Sigmoid colon (tissue), 4 donors: ENCODE results near the gene TMTC2.

Source experiments
- CTCF ChIP-seq, 4 experiments: fragments of 450-650 bp in 3 of 4; fragments of 200-600 bp in 1 of 4; IDR thresholded peaks; one replicate each; pipeline ENCODE4 v1.5.1; 2016 to 2019; ENCODE audit warnings: antibody characterized with exemption in 4 of 4, mild to moderate bottlenecking in 3 of 4, moderate library complexity in 2 of 4
- EP300 ChIP-seq, 4 donors: sonication (generic); formaldehyde crosslinking; IDR thresholded peaks; one replicate each; pipeline ENCODE4 v1.6.1; 2017; ENCODE audit warnings: antibody characterized with exemption in 4 of 4
- POLR2A ChIP-seq, 2 donors: fragments of 450-650 bp; IDR thresholded peaks; one replicate each; pipeline ENCODE4 v1.6.1; 2016; ENCODE audit warnings: antibody characterized with exemption in 2 of 2, mild to moderate bottlenecking in 2 of 2, moderate library complexity in 2 of 2
- POLR2AphosphoS5 ChIP-seq, 4 donors: sonication (generic); formaldehyde crosslinking; IDR thresholded peaks; one replicate each; pipeline ENCODE4 v1.6.1; 2017; ENCODE audit warnings: antibody characterized with exemption in 4 of 4

- TF ChIP-seq POLR2A (IDR thresholded peaks at IDR 0.05) (no peak), POLR2AphosphoS5 (IDR thresholded peaks at IDR 0.05) (no peak), CTCF (IDR thresholded peaks at IDR 0.05) (no peak), EP300 (IDR thresholded peaks at IDR 0.05) (no peak)
Measured at GRCh38 chr12:82952946-82953345, 266.2 kb downstream of the TMTC2 start.
